Chondrocyte (in vitro differentiated cells): Measurements from ENCODE around the gene LTBP1. TPM values are rescaled to one million over a fixed set of nuclear protein-coding genes. Genes with fewer than 3 reads are reported as not detected.

ENCODE experiments used
- DNase-seq: peaks from one replicate; pipeline ENCODE4 v3.0.0; 2021; ENCODE audit warnings: mixed read lengths, low spot score
- H3K27ac Mint-ChIP-seq: one replicate; pipeline ENCODE4 v1.8.0; 2021; ENCODE audit warnings: mild to moderate bottlenecking, moderate library complexity, mixed read lengths; ENCODE audit not compliant: unreplicated experiment
- H3K27me3 Mint-ChIP-seq: 2 replicates; pipeline ENCODE4 v1.8.0; 2021; ENCODE audit warnings: low read depth, mixed read lengths
- H3K36me3 Mint-ChIP-seq: 2 replicates; pipeline ENCODE4 v1.8.0; 2021; ENCODE audit warnings: low read depth, mixed read lengths
- H3K4me1 Mint-ChIP-seq: 2 replicates; pipeline ENCODE4 v1.8.0; 2021; ENCODE audit warnings: low read depth, mild to moderate bottlenecking, mixed read lengths
- H3K4me3 Mint-ChIP-seq: one replicate; pipeline ENCODE4 v1.8.0; 2021; ENCODE audit warnings: mild to moderate bottlenecking, moderate library complexity, mixed read lengths; ENCODE audit not compliant: unreplicated experiment
- H3K9me3 Mint-ChIP-seq: 2 replicates; pipeline ENCODE4 v1.8.0; 2021; ENCODE audit warnings: low read depth, mixed read lengths
- CTCF ChIP-seq: fragments of 200-600 bp; sonication (generic); IDR thresholded peaks from 2 replicates; pipeline ENCODE4 v1.5.0; 2021; ENCODE audit warnings: antibody characterized with exemption, mild to moderate bottlenecking, moderate library complexity
- total RNA-seq: library from RNA; stranded (reverse); gene quantifications from 3 replicates; pipeline ENCODE4 v1.2.1, GENCODE V29; 2021

The LTBP1 gene
- total RNA-seq, 1 donor from 2014 or later: 398 TPM

- Mint-ChIP-seq H3K27ac (no peak overlapping the region), H3K9me3 (no peaks in the 10 kb centered on the region), H3K27me3 (no peaks in the 10 kb centered on the region), H3K4me1 (peaks cover 38% of the 10 kb centered on the region), H3K36me3 (peaks cover 40% of the 10 kb centered on the region), H3K4me3 (no peak overlapping the region)
- DNase-seq: no peak
- TF ChIP-seq CTCF: no peak
These were observed 340.8 kb downstream of the LTBP1 start for GRCh38 chr2:33287507-33288005.

GRCh38 chr2:33288011-33288410, 341.3 kb downstream of the LTBP1 start:
- Mint-ChIP-seq H3K9me3 (no peaks in the 10 kb centered on the region), H3K27me3 (no peaks in the 10 kb centered on the region), H3K4me3 (no peak overlapping the region), H3K27ac (peak overlapping the region; percentile 38), H3K36me3 (peaks cover 41% of the 10 kb centered on the region), H3K4me1 (peaks cover 43% of the 10 kb centered on the region)
- DNase-seq: no peak
- TF ChIP-seq CTCF: no peak

- Mint-ChIP-seq H3K9me3 (no peaks in the 10 kb centered on the region), H3K4me1 (peaks cover 54% of the 10 kb centered on the region), H3K27me3 (no peaks in the 10 kb centered on the region), H3K27ac (peak overlapping the region; percentile 94), H3K36me3 (peaks cover 32% of the 10 kb centered on the region), H3K4me3 (no peak overlapping the region)
- no peak for DNase-seq
- no peak for TF ChIP-seq CTCF
These were observed 343.2 kb downstream of the LTBP1 start for GRCh38 chr2:33289961-33290360.

- no peak for DNase-seq
- Mint-ChIP-seq H3K27me3 (no peaks in the 10 kb centered on the region), H3K36me3 (peaks cover 31% of the 10 kb centered on the region), H3K4me3 (peak overlapping the region; percentile 43), H3K4me1 (peaks cover 63% of the 10 kb centered on the region), H3K27ac (peak overlapping the region; percentile 94), H3K9me3 (no peaks in the 10 kb centered on the region)
- no peak for TF ChIP-seq CTCF
These were observed 344.7 kb downstream of the LTBP1 start for GRCh38 chr2:33291278-33292013.

DNA sequence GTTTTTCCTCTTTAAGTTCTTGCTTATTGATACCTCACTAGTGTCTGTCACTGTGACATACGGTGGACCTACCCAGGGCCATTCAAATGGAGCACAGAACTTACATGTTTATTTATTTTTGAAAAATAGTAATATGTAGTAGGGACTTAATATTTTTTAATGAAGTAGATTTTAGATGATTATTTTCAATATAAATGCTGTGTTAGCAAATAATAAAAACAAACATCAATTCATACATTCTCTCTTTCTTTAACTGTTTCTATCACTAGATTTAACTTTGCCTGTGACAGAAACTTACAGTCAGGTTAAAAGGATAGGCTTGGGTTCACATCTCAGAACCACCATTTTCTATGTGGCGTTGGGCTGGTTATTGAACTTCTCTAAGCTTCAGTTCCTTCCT, 345.3 kb downstream of the LTBP1 start:
- Mint-ChIP-seq H3K4me1 (peaks cover 68% of the 10 kb centered on the region), H3K27me3 (no peaks in the 10 kb centered on the region), H3K4me3 (peak overlapping the region; percentile 43), H3K27ac (peak overlapping the region; percentile 94), H3K36me3 (peaks cover 31% of the 10 kb centered on the region), H3K9me3 (no peaks in the 10 kb centered on the region)
- TF ChIP-seq CTCF: no peak
- DNase-seq: no peak
